Neuron (in vitro differentiated cells): Measurements from ENCODE around the gene IL20.

Experiments
- H2AFZ ChIP-seq: one replicate; pipeline ENCODE4 v1.6.1; 2013; ENCODE audit warnings: low read depth, mild to moderate bottlenecking, inconsistent platforms, low read length, moderate library complexity
- H3K27me3 ChIP-seq: one replicate; pipeline ENCODE4 v1.6.1; 2013; ENCODE audit warnings: low read length; ENCODE audit not compliant: insufficient read depth
- H3K36me3 ChIP-seq: one replicate; pipeline ENCODE4 v1.6.1; 2013; ENCODE audit warnings: low read length; ENCODE audit not compliant: insufficient read depth
- H3K4me1 ChIP-seq: one replicate; pipeline ENCODE4 v1.6.1; 2013; ENCODE audit warnings: low read length; ENCODE audit not compliant: insufficient read depth
- H3K4me3 ChIP-seq: 2 replicates; pipeline ENCODE4 v1.5.1; 2013; ENCODE audit warnings: mild to moderate bottlenecking, low read length, moderate library complexity
- H3K9me3 ChIP-seq: one replicate; pipeline ENCODE4 v1.6.1; 2013; ENCODE audit warnings: low read length

The IL20 gene

DNA sequence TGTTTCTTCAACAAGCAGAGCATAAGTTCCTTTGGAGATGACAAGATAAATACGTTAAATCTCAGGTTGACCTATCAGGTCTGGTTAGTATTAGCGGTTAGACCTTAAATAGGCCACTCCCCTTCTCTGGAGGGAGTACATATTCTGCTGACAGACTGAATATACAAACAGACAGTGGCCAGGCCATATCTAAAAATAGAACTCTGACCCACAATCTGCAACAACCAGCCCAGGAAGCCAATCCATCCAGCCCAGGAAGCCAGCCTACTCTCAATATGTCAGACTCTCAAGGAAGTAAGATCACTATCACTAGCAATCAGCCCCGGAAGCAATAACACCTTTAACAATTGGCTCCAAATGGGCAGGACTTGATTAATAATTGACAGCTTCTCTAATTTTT, 6.7 kb downstream of the IL20 start:
- H3K9me3 ChIP-seq: no peaks in the 10 kb centered on the region

DNA sequence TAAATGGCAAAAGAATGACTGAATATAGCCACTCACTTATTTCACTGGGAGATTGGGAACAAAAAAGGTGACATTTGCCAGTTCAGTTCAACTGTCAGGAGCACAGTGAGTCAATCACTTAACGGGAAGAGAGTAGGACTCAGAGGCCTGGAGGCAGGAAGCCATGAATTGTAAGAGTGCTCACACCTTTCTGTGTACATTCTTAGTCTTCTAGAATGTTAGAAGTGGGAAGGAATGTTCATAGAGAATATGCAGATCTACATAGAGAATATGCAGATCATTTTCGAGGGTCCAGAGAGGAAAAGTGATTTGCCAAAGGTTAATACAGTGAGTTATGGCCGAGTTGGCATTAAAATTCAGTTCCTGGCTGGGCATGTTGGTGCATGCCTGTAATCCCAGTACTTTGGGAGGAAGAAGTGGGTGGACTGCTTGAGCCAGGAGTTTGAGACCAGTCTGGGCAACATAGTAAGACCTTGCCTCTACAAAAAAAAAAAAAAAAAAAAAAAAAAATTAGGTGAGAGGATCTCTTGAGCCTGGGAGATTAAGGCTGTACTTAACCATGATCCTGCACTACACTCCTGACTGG, 8.3 kb downstream of the IL20 start:
- no peak overlapping the region for H3K4me3 ChIP-seq
- no peaks in the 10 kb centered on the region for H3K9me3 ChIP-seq
- no peak overlapping the region for H2AFZ ChIP-seq
- no peaks in the 10 kb centered on the region for H3K4me1 ChIP-seq
- H3K27me3 ChIP-seq: no peaks in the 10 kb centered on the region
- H3K36me3 ChIP-seq: no peaks in the 10 kb centered on the region

More for the DNA sequence above, 6.7 kb downstream of the IL20 start:
- Histone ChIP-seq H3K4me3 (no peak overlapping the region), H3K27me3 (no peaks in the 10 kb centered on the region), H2AFZ (no peak overlapping the region), H3K4me1 (no peaks in the 10 kb centered on the region), H3K36me3 (no peaks in the 10 kb centered on the region)

DNA sequence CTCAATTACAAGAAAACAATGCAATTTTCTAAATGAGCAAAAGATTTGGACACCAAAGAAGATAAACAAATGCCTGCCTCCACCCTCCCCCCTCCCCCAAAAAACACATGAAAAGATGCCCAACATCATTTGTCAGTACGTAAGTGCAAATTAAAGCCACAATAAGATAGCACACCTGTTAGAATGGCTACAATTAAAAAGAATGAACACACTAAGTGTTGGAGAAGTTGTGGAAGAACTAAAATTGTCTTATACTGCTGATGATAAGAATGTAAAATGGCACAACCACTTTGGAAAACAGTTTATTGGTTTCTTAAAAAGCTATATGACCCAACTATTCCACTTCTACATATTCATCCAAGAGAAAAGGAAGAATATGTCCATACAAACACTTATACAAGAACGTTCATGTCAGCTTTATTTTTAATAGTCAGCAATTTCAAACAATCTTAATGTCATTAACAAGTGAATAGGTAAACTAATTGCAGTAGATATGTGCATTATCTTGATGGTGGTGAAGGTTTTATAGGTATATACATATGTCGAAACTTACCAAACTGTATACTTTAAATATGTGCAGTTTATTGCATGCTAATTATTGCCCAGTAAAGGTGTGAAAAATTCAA, 10.4 kb downstream of the IL20 start:
- no peak overlapping the region for H3K4me3 ChIP-seq
- H2AFZ ChIP-seq: no peak overlapping the region
- no peaks in the 10 kb centered on the region for H3K36me3 ChIP-seq
- H3K9me3 ChIP-seq: no peaks in the 10 kb centered on the region
- H3K27me3 ChIP-seq: no peaks in the 10 kb centered on the region
- no peaks in the 10 kb centered on the region for H3K4me1 ChIP-seq

DNA sequence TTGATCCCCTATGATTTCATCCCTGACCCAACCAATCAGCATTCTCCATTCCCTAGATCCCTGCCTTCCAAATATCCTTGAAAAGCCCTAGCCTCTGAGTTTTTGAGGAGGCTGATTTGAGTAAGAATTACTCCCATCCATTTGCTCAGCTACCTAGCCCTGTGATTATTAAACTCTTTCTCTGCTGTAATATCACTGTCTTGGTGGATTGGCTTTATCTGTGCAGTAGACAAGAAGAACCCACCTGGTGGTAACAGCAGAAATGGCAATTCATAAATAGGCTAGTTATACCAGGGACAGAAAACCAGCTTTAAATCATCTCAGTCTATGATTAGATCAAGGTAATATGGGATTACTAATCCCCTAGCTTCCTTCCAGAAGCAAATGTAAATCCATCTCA, 13.0 kb downstream of the IL20 start:
- Histone ChIP-seq H3K27me3 (no peaks in the 10 kb centered on the region), H3K36me3 (no peaks in the 10 kb centered on the region), H2AFZ (no peak overlapping the region), H3K4me3 (no peak overlapping the region), H3K9me3 (no peaks in the 10 kb centered on the region), H3K4me1 (no peaks in the 10 kb centered on the region)

DNA sequence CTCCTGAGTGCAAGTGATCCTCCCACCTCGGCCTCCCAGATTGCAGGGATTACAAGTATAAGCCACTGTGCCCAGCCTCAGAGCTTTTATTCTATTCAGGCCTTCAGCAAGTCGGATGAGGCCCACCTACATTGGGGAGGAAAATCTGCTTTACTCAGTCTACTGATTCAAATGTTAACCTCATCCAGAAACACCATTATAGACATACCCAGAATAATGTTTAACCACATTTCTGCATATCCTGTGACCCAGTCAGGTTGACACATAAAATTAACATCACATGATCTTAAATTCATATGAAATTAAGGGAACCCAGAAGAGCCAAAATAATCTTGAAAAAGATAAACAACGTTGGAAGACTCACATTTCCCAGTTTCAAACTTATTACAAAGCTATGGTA, 14.9 kb downstream of the IL20 start:
- no peaks in the 10 kb centered on the region for H3K9me3 ChIP-seq
- no peak overlapping the region for H2AFZ ChIP-seq
- H3K4me1 ChIP-seq: no peaks in the 10 kb centered on the region
- H3K27me3 ChIP-seq: no peaks in the 10 kb centered on the region
- no peaks in the 10 kb centered on the region for H3K36me3 ChIP-seq
- no peak overlapping the region for H3K4me3 ChIP-seq

DNA sequence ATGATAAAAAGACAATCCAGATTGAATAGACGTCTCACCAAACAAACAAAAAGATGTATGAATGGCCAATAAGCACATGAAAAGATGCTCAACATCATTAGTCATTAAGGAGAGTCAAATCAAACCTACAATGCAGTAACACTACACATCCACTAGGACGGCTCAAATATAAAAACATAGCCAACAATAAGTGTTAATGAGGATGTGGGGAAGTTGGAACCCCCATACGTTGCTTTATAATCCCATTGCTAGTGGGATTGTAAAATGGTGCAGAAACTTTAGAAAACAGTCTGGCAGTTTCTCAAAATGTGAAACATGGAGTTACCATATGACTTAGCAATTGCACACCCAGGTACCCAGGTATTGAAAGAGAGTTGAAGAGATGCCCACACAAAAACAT, 17.1 kb downstream of the IL20 start:
- Histone ChIP-seq H3K4me1 (no peaks in the 10 kb centered on the region), H3K36me3 (no peaks in the 10 kb centered on the region), H2AFZ (no peak overlapping the region), H3K9me3 (no peaks in the 10 kb centered on the region), H3K4me3 (no peak overlapping the region), H3K27me3 (peaks cover 2% of the 10 kb centered on the region)

DNA sequence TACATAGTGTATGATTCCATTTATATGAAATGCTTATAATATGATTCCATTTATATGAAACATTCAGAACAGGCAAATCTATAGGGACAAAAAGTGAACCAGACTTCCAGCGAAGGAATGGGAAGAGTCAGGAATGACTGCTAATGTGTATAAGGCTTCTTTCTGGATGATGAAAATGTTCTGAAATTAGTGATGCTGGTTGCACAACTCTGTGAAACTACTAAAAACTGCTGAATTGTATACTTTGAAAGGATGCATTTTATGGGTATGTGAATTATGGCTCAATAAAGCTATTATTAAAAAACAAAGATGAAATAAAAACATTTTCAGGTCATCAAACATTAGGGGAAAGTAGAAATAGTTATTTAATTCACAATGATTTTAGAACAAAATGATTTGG, 17.7 kb downstream of the IL20 start:
- Histone ChIP-seq H3K27me3 (peaks cover 2% of the 10 kb centered on the region), H2AFZ (no peak overlapping the region), H3K9me3 (no peaks in the 10 kb centered on the region), H3K4me3 (no peak overlapping the region), H3K36me3 (no peaks in the 10 kb centered on the region), H3K4me1 (no peaks in the 10 kb centered on the region)

DNA sequence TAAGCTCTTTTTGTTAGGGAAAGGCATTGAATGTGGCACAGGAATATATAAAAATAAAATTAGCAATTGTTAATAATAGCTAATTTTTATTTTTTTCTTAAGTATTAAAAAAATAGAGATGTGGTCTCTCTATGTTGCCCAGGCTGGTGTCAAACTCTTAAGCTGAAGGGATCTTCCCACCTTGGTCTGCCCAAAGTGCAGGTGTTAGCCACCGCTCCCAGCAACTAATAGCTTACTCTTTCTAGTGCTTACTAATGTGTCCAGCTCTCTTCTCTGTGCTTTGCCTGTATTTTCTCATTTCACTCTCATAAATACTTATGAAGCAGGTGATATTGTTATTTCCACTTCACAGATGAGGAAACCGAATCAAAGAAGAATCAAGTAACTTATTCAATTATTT, 18.5 kb downstream of the IL20 start:
- Histone ChIP-seq H3K36me3 (no peaks in the 10 kb centered on the region), H3K4me3 (no peak overlapping the region), H3K4me1 (no peaks in the 10 kb centered on the region), H3K27me3 (peaks cover 2% of the 10 kb centered on the region), H3K9me3 (no peaks in the 10 kb centered on the region), H2AFZ (no peak overlapping the region)

DNA sequence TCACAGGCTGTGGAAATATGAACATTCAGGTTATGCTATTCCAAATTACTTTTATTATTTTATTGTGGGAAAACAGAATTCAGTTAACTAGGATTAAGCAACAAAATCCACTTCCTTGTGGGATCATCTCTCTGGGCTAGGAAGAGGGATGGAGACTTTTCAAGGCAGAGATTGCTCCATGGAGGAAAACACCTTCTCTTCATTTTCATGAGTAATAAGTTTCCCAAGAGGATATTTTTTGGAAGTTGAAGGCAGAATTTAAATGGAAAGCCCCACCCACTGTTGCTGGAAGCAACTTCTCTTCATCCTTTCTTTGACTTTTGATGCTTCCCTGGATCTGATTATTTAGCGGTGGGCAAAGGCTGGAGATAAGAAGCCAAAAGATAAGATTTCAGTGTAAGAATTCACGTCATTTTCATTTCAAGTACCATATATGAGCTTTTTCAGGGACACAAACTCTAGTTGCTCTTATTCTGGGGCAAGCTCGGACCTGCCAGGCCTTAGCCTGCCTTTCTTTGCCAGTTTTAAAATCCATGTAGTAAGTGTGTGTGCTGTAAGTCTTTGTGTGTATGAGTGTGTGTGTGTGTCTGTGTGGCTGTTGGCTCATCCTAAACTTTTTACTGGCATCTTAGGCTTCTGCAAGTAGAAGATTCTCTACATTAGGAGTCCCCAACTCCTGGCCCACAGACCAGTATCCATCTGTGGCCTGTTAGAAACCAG, 20.1 kb downstream of the IL20 start:
- H2AFZ ChIP-seq: no peak overlapping the region
- H3K27me3 ChIP-seq: peaks cover 9% of the 10 kb centered on the region
- no peaks in the 10 kb centered on the region for H3K36me3 ChIP-seq
- H3K9me3 ChIP-seq: no peaks in the 10 kb centered on the region
- no peaks in the 10 kb centered on the region for H3K4me1 ChIP-seq
- no peak overlapping the region for H3K4me3 ChIP-seq

DNA sequence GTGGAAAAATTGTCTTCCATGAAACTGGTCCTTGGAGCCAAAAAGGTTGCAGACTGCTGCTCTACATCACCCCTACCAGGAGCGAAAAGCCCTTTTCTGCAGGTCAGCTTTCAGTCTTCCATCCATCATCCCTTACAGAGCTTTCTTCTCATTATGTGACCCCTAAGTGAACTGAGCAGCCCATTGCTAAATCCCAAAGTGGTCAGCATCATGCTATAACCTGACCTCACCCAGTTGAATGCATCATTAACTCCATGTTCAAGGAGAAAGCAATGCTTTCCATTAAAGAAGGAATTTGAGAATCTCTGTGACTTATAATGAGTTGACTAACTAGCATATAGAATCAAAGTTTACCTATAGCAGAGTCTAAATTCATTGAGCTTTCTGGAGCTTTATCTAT, 21.4 kb downstream of the IL20 start:
- Histone ChIP-seq H2AFZ (no peak overlapping the region), H3K36me3 (no peaks in the 10 kb centered on the region), H3K4me3 (no peak overlapping the region), H3K4me1 (no peaks in the 10 kb centered on the region), H3K9me3 (no peaks in the 10 kb centered on the region), H3K27me3 (peaks cover 9% of the 10 kb centered on the region)

DNA sequence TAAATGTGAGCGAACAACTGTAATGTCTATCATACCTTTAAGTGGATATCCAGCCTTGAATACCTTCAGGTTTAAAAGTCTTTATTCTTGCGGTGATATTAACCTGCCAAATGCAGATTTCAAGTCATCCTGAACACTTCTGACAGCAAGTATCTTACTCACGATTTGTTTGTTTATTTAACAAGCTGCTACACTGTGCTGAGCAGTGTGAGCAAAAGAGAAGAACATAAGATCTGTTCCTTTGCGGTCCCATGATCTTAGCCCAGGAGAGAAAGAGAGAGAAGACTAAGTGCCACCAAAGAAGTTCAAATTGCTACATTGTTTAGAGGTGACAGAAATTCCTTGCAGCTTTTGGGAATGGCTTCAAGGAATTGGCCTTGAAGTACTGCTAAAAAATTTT, 22.3 kb downstream of the IL20 start:
- no peaks in the 10 kb centered on the region for H3K36me3 ChIP-seq
- peaks cover 9% of the 10 kb centered on the region for H3K27me3 ChIP-seq
- H3K9me3 ChIP-seq: no peaks in the 10 kb centered on the region
- no peak overlapping the region for H2AFZ ChIP-seq
- H3K4me1 ChIP-seq: no peaks in the 10 kb centered on the region
- H3K4me3 ChIP-seq: no peak overlapping the region

DNA sequence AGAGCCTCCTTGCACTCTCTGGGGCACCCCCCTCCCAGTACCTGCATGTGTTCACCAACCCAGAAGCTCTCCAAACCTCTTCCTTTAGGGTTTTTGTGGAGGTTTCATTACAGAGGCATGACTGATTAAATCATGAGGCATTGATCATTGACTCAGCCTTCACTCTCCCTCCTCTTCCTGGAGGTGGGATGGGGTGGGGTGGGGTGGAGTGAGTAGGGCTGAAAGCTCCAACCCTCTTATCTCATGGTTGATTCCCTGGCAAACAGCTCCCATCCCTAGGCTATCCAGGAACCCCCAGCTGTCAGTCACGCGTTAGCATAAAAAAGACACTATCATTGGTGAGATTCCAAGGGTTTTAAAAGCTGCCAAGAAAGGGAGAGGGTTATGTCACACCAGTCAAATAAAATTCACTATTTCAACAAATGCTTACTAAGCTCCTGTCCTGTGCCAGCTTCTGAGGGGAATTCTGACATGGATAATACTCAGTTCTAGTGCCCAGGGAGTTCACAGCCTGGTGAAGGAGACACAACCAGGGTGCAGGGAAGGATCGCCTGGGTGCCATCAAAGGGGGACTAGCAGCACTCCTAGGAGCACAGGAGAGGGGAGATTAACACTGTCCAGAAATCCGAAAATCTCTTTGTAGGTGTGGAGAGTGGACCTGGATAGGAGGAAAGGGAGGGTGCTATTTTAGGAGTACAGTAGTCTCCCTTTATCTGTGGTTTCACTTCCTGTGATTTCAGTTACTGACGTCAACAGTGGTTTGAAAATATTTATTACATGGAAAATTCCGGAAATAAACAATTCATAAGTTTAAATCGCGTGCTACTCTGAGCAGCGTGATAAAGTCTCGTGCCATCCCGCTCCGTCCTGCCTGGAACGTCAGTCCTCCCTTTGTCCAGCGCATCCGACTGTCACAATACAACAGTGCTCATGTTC, 25.0 kb downstream of the IL20 start:
- H3K36me3 ChIP-seq: no peaks in the 10 kb centered on the region
- H2AFZ ChIP-seq: no peak overlapping the region
- no peaks in the 10 kb centered on the region for H3K4me1 ChIP-seq

DNA sequence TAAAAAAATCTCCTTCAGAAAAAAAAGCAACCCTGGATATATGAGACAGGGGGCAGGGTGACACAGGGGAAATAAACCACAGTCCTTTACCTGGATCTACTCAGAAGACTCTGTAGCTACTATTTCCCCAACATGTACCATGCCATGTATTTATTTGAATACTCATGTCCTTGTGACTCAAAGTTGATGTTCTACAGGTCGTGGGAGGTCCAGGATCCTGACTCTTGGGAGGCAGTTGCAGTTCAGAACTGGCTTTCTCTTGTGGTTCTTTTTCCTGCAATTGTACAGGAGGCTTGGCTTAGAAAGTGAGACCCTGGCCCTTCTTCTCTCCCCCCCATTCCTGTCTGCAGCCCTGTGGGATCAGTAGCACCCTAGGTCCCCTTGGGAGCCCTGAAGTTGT, 26.0 kb downstream of the IL20 start:
- no peaks in the 10 kb centered on the region for H3K4me1 ChIP-seq
- H3K36me3 ChIP-seq: no peaks in the 10 kb centered on the region
- peaks cover 13% of the 10 kb centered on the region for H3K27me3 ChIP-seq
- H3K4me3 ChIP-seq: no peak overlapping the region
- no peak overlapping the region for H2AFZ ChIP-seq
- no peaks in the 10 kb centered on the region for H3K9me3 ChIP-seq

More for the DNA sequence above, 25.0 kb downstream of the IL20 start:
- Histone ChIP-seq H3K4me3 (no peak overlapping the region), H3K9me3 (no peaks in the 10 kb centered on the region), H3K27me3 (peaks cover 13% of the 10 kb centered on the region)
